ENCODE data around the gene SAMD4B.
A peak's percentile ranks its signal among the peaks of the same experiment; 100 is the strongest.
"Not testable (repeated sequence)": the region's sequence is repeated elsewhere in the genome, so short reads cannot be mapped to it uniquely, and the experiment has no call there.

Gene SAMD4B

GRCh38 chr19:39310558-39311311 lies 31.5 kb upstream of the SAMD4B start:
- DNase-seq, result no peak

- DNase-seq, result no peak
These were observed 28.0 kb upstream of the SAMD4B start for GRCh38 chr19:39314016-39314728.

GRCh38 chr19:39315933-39316332 lies 26.3 kb upstream of the SAMD4B start:
- DNase-seq, result no peak

GRCh38 chr19:39316627-39317321 lies 25.4 kb upstream of the SAMD4B start:
- DNase-seq, result no peak

GRCh38 chr19:39317476-39317875 lies 24.7 kb upstream of the SAMD4B start:
- DNase-seq, result no peak

GRCh38 chr19:39318071-39318470 lies 24.1 kb upstream of the SAMD4B start:
- no peak for DNase-seq

- DNase-seq, result no peak
These were observed 23.5 kb upstream of the SAMD4B start for GRCh38 chr19:39318690-39319089.

- no peak for DNase-seq
These were observed 22.9 kb upstream of the SAMD4B start for GRCh38 chr19:39319098-39319891.

GRCh38 chr19:39319892-39320248 lies 22.4 kb upstream of the SAMD4B start:
- DNase-seq, result no peak

- DNase-seq, result no peak
These were observed 20.9 kb upstream of the SAMD4B start for GRCh38 chr19:39321117-39321831.

- DNase-seq, result no peak
These were observed 20.4 kb upstream of the SAMD4B start for GRCh38 chr19:39321832-39322176.

GRCh38 chr19:39324242-39324842 lies 17.9 kb upstream of the SAMD4B start:
- DNase-seq, result no peak

GRCh38 chr19:39325778-39326665 lies 16.2 kb upstream of the SAMD4B start:
- DNase-seq, result peak; percentile 48

GRCh38 chr19:39327363-39328045 lies 14.7 kb upstream of the SAMD4B start:
- no peak for DNase-seq

- peak; percentile 85 for DNase-seq
These were observed 14.0 kb upstream of the SAMD4B start for GRCh38 chr19:39328046-39328705.

GRCh38 chr19:39329948-39330347 lies 12.3 kb upstream of the SAMD4B start:
- no peak for DNase-seq

- DNase-seq, result no peak
These were observed 9.9 kb upstream of the SAMD4B start for GRCh38 chr19:39332293-39332692.

GRCh38 chr19:39332738-39333137 lies 9.5 kb upstream of the SAMD4B start:
- DNase-seq, result not testable (repeated sequence)

GRCh38 chr19:39333507-39333906 lies 8.7 kb upstream of the SAMD4B start:
- DNase-seq, result no peak

GRCh38 chr19:39334444-39334976 lies 7.7 kb upstream of the SAMD4B start:
- no peak for DNase-seq

Measured in DMS53 (cell line).